NCI-H446 (cell line): ENCODE results near the gene RPS3.
A peak's percentile ranks its signal among the peaks of the same experiment; 100 is the strongest.
"Not testable (repeated sequence)": the region's sequence is repeated elsewhere in the genome, so short reads cannot be mapped to it uniquely, and the experiment has no call there.

ENCODE experiments used
- DNase-seq, 2 experiments: peaks; one replicate each; lab custom pipeline; 2025; lab: John Stamatoyannopoulos, UW

The RPS3 gene

DNA sequence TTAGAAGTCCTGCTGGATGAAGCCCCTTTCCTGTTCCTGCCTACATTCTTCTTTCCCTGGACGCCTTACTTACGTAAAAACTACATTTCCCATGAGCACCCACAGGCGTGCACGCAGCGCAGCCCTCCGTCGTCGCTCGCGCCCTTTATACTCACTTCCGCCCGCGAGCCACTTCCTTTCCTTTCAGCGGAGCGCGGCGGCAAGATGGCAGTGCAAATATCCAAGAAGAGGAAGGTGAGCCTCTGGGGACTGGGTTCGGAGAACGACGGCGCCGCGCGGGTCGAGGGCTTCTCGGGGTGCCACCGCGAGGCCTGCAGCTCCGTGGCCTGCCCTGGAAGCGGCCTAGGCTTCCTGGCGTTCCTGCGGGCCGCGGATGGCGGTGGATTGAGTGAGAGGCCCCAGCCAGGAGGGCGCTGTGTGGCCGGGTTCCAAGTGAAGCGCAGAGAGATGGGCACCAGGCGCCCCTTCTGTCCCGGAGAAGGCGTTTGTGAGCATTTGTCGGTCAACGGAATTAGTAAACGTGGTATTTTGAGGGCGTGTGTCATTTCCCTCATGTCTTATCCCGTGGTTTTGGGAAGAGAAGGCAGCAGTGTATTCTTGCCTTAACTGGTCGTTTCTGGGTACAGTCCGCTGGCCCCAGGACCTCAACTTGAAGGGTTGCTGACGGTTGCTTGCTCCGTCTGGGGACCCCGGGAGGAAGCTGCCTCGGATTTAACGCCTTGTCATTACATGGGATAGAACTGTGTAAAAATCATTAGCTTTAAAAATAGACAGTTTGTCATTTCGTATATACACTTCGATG lies at the start of gene RPS3:
TSS of gene RPS3 (plus strand) at position 175 of the 802 bp plus-strand sequence. CDS start at position 205, 30 bp downstream.
- DNase-seq = peak; percentile 93 to 96

DNA sequence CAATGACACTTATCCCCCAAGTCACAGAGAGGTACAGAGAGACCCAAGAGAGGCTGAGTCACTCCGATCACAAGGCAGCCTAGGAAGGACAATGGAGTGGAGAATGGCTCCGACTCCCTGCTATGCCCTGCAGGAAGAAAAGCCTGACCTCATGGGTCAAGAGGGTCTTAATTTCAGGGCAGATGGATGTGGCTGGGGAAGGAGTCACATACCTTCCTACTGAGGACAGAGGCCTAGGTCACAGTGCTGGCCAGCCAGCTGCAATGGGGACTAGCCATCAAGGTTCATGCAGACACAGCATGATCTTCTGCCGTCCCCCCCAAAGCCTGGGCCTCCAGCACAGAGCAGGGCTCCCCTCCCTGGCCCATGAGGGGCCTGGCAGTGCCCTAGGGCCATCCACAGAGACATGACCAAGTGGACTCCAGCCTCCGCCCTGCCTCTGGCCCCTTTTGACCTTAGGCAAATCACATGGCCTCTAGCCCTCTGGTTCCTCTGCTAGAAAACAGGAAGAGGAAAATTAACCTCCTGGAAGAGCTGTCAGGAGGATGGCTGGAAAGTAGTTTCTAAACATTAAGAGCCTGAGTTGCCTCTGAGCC lies 49.7 kb upstream of the RPS3 start:
- no peak for DNase-seq

DNA sequence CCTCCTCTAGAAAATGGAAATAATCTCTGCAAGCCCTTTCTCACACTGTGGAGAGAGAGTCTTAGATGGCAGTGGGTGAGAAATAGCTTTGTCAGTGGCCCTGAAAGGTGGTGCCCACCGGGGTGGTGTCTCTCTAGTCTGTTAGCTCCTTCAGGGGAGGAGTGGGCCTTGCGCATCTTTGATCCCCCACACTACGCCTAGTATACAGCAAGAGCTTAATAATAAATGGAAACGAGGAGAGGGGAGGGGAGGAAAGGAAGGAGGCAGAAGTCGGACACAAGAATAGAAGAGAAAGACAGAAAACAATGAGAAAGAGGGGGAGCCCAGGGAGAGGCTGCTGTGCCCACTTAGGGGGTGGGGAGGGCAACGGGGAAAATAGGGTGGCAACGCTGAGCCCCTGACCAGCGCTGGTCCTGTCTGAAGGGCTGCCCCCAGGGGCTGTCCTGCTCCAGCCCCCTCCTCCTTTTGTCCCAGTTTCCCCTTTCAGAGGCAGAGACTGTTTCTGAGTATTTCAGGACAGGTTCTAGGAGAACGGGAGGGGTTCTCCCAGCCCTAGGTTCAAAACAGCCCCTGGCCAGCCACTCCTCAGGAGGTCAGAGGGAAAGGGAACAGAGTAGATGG lies 49.1 kb upstream of the RPS3 start:
- no peak for DNase-seq

DNA sequence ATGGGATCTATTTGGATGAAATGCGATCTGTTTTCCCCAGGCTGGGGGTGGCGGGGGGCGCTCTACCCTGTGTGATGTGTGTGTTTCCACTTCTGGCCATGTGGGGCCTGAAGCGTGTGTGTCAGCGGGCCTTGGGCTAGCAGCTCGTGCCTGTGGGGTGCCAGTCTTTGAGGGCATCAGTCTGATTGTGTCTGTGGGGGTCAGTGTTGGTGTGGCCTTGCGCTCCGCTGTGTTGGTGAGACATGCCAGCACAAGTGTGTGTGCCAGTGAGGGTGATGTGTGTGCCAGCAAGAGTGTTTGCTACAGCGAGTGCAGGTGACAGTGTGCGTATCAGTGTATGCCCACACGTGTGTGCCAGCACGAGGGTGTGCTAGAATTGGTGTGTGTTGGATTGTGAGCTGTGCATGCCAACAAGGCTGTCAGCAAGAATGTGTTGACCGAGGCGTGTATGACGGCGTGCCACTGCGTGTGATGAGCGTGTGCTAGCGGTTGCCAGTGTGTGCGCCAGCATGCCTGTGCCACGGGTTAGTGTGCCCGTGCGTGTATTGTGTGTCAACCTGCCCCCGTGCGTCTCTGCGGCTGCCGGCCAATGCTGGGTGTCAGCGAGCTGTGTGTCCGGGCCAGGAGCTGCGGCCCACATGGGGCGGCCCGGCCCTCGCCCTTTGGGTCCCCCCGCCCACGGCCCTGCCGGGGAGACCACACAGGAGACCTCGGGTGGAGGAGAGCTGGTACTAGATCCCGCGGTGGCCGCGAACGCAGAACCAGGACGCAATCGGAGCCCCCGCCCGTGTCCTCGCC lies 48.4 kb upstream of the RPS3 start:
- peak in 1 of 2 experiments; percentile 30 for DNase-seq

DNA sequence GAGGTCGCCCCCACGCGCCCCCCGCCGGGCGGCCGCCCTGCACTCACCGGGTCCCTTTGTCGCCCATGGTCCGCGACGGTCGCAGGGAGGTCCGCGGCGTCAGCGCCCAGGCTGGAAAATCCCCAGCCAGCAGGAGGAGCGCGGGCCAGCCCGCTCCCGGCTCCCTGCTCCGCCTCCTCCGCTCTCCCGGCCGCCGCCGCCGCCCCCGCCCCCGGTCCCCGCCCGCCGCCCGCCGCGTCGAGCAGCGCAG lies 47.9 kb upstream of the RPS3 start, which contains the start of gene ARRB1:
TSS of gene ARRB1 (minus strand) at position 121 of the 250 bp plus-strand sequence. CDS start at position 67, 54 bp downstream.
- DNase-seq = no peak

GRCh38 chr11:75351791-75352587 lies 47.3 kb upstream of the RPS3 start:
- DNase-seq = peak in 1 of 2 experiments; percentile 47

DNA sequence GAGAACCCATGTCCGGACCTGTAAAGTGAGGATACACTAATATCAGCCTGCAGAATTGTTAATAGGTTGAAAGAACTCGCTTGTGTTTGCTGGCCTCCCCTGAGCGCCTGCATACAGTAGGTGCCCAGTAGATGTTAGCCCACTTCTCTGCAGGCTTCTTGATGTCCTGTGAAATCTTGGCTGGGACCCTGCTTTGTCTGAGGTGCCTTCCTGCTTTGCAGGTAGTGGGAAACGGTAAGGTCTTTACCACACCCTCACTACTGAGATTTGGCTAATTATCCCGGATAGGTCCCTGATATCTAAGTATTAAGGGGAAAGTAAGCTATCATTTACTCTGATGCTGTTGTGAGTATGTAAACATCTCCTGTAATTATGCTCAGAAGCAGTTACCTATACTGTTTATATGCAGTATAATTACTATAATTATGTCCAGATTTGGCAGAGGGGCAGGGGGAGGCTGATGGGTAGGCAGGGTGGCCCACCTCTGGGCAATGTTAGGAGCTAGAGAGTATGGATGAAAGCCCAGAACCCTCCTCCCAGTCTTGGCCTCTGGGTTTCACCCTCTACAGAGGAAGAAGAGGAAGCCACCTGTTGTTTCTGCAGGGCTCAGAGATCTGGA lies 46.6 kb upstream of the RPS3 start:
- DNase-seq = no peak

GRCh38 chr11:75355051-75355450 lies 44.3 kb upstream of the RPS3 start:
- no peak for DNase-seq

GRCh38 chr11:75356613-75357012 lies 42.7 kb upstream of the RPS3 start:
- DNase-seq = no peak

- not testable (repeated sequence) for DNase-seq
Measured at GRCh38 chr11:75362285-75362684, 37.0 kb upstream of the RPS3 start.

GRCh38 chr11:75365711-75366181 lies 33.6 kb upstream of the RPS3 start:
- peak in 1 of 2 experiments; percentile 18 for DNase-seq

DNA sequence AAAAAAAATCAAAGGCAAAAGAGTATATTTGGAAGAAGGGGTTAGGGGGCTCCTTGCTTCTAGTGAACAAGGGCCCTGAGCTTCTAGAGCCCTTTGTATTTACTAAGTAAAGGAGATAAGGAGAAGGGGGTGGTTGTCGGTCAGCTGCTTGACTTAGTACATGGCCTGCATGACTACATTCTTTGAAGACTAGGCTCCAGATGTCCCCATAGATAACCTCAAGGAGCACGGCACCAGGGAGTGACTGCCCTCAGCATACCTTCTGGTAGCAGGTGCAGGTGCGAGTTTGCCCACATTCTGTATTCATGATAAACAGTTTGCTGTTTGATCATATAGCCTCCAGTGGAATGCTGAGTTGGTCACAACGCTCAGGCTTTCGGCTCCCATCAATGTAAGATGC lies 32.5 kb upstream of the RPS3 start:
- not testable (repeated sequence) for DNase-seq

DNA sequence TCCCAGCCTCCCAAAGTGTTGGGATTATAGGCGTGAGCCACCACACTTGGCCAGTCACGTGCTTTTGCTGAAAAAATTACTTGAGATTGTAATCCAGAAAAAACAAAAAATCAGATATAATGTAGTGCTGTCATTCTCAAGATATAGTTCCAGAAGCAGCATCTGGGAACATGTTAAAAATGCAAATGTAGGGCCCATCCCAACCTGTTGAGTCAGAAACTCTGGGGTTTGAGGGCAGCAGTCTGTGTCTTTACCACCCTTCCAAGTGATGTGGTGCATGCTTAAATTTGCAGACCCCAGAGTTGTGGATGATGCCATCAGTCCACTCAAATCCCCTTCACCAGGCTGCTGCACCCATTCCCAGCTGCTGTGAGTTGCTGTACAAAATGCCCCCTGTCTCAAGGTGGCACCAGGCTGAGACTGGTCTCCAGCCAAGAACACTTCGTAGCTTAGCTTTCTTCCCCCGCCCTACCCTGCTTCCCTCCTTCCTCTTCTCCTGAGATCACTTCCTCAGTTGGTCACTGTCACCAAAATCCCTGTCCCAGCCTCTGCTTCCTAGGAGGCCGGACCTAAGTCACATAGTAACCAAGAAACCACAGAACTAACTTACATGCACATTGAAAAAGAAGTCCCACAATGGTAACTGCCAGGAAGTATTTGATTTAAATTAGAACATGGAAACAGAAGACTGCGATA lies 29.6 kb upstream of the RPS3 start:
- DNase-seq = no peak

DNA sequence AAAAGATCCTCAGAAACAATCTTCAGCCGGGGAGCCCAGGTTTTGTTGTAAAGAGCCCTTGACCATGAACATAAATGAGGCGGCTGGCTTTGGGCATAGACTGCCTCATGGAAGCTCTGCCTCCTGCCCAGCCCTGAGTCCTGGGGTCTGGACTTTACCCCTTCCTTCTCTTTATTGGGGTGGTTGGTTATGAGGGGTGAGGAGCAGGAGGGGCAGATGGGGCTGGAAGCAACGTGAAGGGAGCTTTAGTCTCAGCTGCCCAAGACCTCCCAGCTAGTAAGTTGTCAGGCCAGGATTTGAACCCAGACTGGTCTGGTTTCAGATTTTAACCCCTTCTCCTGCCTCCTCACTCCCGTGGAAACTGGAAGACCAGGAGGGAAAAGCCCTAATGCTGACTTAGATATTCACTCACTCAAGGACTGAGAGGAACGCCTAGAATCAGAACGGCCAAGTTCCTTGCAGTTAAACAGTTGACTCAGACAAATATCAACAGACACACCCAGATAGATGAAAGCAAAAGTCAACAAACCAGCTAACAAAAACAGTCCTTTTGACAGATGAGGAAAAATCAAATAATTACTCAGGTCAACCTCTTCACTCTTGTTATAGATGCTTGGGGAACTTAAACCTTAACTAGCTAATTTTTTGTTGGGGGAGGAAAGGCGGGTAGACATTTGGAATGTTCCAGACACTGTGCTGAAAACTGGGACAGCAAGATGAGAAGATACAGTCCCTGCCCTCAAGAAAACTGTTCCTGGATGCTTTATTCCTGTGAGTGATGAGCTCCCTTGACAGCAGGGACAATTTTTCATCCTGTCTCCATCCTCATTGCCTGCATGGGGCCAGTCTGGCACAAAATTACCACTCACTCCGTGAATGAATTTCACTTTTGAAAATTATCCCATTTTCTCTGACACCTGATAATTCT lies 27.1 kb upstream of the RPS3 start:
- DNase-seq = no peak

- DNase-seq = no peak
Measured at GRCh38 chr11:75373201-75373600, 26.1 kb upstream of the RPS3 start.

- no peak for DNase-seq
Measured at GRCh38 chr11:75374646-75375045, 24.7 kb upstream of the RPS3 start.

- no peak for DNase-seq
Measured at GRCh38 chr11:75375626-75376025, 23.7 kb upstream of the RPS3 start.

GRCh38 chr11:75376175-75376574 lies 23.1 kb upstream of the RPS3 start:
- DNase-seq = no peak

DNA sequence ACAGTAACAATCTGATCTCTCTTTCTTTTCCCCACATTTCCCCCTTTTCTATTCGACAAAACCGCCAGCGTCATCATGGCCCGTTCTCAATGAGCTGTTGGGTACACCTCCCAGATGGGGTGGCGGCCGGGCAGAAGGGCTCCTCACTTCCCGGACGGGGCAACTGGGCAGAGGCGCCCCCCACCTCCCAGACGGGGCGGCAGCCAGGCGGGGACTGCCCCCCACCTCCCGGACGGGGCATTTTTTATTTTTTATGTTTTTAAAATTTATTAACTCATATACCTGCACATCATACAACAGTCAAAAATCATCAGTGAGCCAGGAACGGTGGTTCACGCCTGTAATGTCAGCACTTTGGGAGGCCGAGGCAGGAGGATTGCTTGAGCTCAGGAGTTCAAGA lies 20.5 kb upstream of the RPS3 start:
- DNase-seq = not testable (repeated sequence)
